Endodermal cell (in vitro differentiated cells): ENCODE data around the gene CNTF. TPM values are rescaled to one million over a fixed set of nuclear protein-coding genes. Genes with fewer than 3 reads are reported as not detected.

Experiments
- DNase-seq: peaks from one replicate; pipeline ENCODE4 v3.0.0-alpha.2; 2017
- H3K27ac ChIP-seq: 2 replicates; pipeline ENCODE4 v1.5.1; 2013; ENCODE audit warnings: mild to moderate bottlenecking, low read depth, low read length, moderate library complexity
- H3K27me3 ChIP-seq: 2 replicates; pipeline ENCODE4 v1.6.1; 2013; ENCODE audit warnings: mild to moderate bottlenecking, low read length, moderate library complexity; ENCODE audit not compliant: insufficient read depth, control insufficient read depth, poor library complexity, severe bottlenecking
- H3K36me3 ChIP-seq: 2 replicates; pipeline ENCODE4 v1.7.0; 2013; ENCODE audit warnings: mild to moderate bottlenecking, low read length, moderate library complexity; ENCODE audit not compliant: control insufficient read depth, insufficient read depth
- H3K4me1 ChIP-seq: one replicate; pipeline ENCODE4 v1.7.0; 2013; ENCODE audit warnings: low read length; ENCODE audit not compliant: control insufficient read depth, insufficient read depth
- H3K4me3 ChIP-seq: 2 replicates; pipeline ENCODE4 v1.5.1; 2013; ENCODE audit warnings: mild to moderate bottlenecking, low read length, moderate library complexity
- H3K9ac ChIP-seq: 2 replicates; pipeline ENCODE4 v1.6.1; 2013; ENCODE audit warnings: mild to moderate bottlenecking, low read length, moderate library complexity; ENCODE audit not compliant: poor library complexity, severe bottlenecking; ENCODE audit errors: extremely low read depth
- H3K9me3 ChIP-seq: 2 replicates; pipeline ENCODE4 v1.6.1; 2013; ENCODE audit warnings: mild to moderate bottlenecking, low read length, moderate library complexity; ENCODE audit not compliant: control insufficient read depth
- H3K27ac Mint-ChIP-seq: 2 replicates; pipeline ENCODE4 v1.8.0; 2020; ENCODE audit warnings: mixed read lengths
- H3K27me3 Mint-ChIP-seq: 2 replicates; pipeline ENCODE4 v1.8.0; 2021; ENCODE audit warnings: mild to moderate bottlenecking, mixed read lengths; ENCODE audit not compliant: insufficient read depth
- H3K36me3 Mint-ChIP-seq: 2 replicates; pipeline ENCODE4 v1.8.0; 2020; ENCODE audit warnings: low read depth, mixed read lengths
- H3K4me1 Mint-ChIP-seq: 2 replicates; pipeline ENCODE4 v1.8.0; 2020; ENCODE audit warnings: mixed read lengths
- H3K4me3 Mint-ChIP-seq: 2 replicates; pipeline ENCODE4 v1.8.0; 2020; ENCODE audit warnings: mild to moderate bottlenecking, moderate library complexity, mixed read lengths
- H3K9me3 Mint-ChIP-seq: 2 replicates; pipeline ENCODE4 v1.8.0; 2020; ENCODE audit warnings: mild to moderate bottlenecking, mixed read lengths
- WGBS, 2 experiments: methylation state at CpG; one replicate each; pipeline versions ENCODE4 v1.1.5 to v1.1.7; 2013; ENCODE audit warnings: missing lambda C conversion rate in 2 of 2, mixed read lengths in 1 of 2; ENCODE audit not compliant: insufficient coverage in 1 of 2, insufficient read length in 1 of 2; 5-methylcytosine and 5-hydroxymethylcytosine counted together
- total RNA-seq, 2 donors: library from RNA; stranded (reverse); fragmentation: NEBNext Ultra II Directional in 1 of 2; extraction: Animal tissue kit (Norgen Biotek cat#: 25700) in 1 of 2; gene quantifications; 2 replicates in 1 of 2; 3 replicates in 1 of 2; pipeline ENCODE4 v1.2.1, GENCODE V29; 2021
- TF ChIP-seq, protein P1 (sequence below): fragments of 200-600 bp; sonication (generic); conservative IDR thresholded peaks from 2 replicates; pipeline ENCODE4 v1.5.0; 2021; ENCODE audit warnings: antibody characterized with exemption, mild to moderate bottlenecking

CNTF gene
- total RNA-seq, 2 donors from 2014 or later, result 1.7 to 3.7 TPM

- peaks cover 30% of the 10 kb centered on the region for H3K9me3 Mint-ChIP-seq
- TF ChIP-seq, protein P1, sequence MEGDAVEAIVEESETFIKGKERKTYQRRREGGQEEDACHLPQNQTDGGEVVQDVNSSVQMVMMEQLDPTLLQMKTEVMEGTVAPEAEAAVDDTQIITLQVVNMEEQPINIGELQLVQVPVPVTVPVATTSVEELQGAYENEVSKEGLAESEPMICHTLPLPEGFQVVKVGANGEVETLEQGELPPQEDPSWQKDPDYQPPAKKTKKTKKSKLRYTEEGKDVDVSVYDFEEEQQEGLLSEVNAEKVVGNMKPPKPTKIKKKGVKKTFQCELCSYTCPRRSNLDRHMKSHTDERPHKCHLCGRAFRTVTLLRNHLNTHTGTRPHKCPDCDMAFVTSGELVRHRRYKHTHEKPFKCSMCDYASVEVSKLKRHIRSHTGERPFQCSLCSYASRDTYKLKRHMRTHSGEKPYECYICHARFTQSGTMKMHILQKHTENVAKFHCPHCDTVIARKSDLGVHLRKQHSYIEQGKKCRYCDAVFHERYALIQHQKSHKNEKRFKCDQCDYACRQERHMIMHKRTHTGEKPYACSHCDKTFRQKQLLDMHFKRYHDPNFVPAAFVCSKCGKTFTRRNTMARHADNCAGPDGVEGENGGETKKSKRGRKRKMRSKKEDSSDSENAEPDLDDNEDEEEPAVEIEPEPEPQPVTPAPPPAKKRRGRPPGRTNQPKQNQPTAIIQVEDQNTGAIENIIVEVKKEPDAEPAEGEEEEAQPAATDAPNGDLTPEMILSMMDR, result no peak
- H3K27ac Mint-ChIP-seq, result no peak overlapping the region
Measured at GRCh38 chr11:58647141-58647699, 24.8 kb downstream of the CNTF start.

DNA sequence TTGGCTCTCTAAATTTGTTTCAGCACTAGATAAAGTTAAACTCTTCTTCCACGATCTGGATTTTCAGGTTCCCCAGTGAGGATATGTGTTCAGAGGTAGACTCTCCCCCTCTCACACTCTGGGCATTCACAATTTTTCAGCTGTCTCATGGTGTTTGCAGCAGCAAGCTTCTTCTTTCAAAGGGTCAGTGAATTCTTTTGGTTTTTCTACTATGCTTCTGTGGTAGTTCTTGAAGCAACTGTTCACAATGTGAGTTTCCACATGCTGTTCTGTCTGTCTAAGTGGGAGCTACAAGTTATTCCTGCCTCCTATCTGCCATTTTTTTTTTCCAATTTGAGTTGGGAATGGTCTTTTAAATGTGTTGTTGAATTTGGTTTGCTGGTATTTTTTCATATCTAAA lies 25.4 kb downstream of the CNTF start:
- no peak overlapping the region for H3K4me3 Mint-ChIP-seq
- Histone ChIP-seq H3K27ac (no peak overlapping the region), H3K9ac (no peak overlapping the region), H3K4me1 (no peaks in the 10 kb centered on the region), H3K4me3 (no peak overlapping the region), H3K9me3 (peaks cover 12% of the 10 kb centered on the region), H3K27me3 (no peaks in the 10 kb centered on the region), H3K36me3 (no peaks in the 10 kb centered on the region)
- peaks cover 30% of the 10 kb centered on the region for H3K9me3 Mint-ChIP-seq
- no peaks in the 10 kb centered on the region for H3K36me3 Mint-ChIP-seq
- 82% methylated on average over 1 of the region's 1 CpG; no CpG with 5 or more reads in 1 of the 2 experiments for WGBS, 2 experiments
- no peak overlapping the region for H3K27ac Mint-ChIP-seq
- peaks cover 6% of the 10 kb centered on the region for H3K4me1 Mint-ChIP-seq
- TF ChIP-seq, protein P1, result no peak
- peaks cover 2% of the 10 kb centered on the region for H3K27me3 Mint-ChIP-seq
- no peak for DNase-seq

More at GRCh38 chr11:58647141-58647699, 24.8 kb downstream of the CNTF start:
- Mint-ChIP-seq H3K4me3 (no peak overlapping the region), H3K27me3 (peaks cover 2% of the 10 kb centered on the region), H3K4me1 (peaks cover 6% of the 10 kb centered on the region), H3K36me3 (no peaks in the 10 kb centered on the region)
- Histone ChIP-seq H3K27me3 (no peaks in the 10 kb centered on the region), H3K4me1 (no peaks in the 10 kb centered on the region), H3K36me3 (no peaks in the 10 kb centered on the region), H3K9ac (no peak overlapping the region), H3K27ac (no peak overlapping the region), H3K9me3 (peaks cover 12% of the 10 kb centered on the region), H3K4me3 (no peak overlapping the region)
- no peak for DNase-seq
- 70 to 88% methylated on average over 2 of the region's 2 CpGs for WGBS, 2 experiments

GRCh38 chr11:58649623-58650022 lies 27.2 kb downstream of the CNTF start:
- Mint-ChIP-seq H3K9me3 (peaks cover 24% of the 10 kb centered on the region), H3K4me3 (no peak overlapping the region), H3K27me3 (peaks cover 4% of the 10 kb centered on the region), H3K27ac (no peak overlapping the region), H3K36me3 (no peaks in the 10 kb centered on the region), H3K4me1 (peaks cover 6% of the 10 kb centered on the region)
- H3K9ac ChIP-seq, result no peak overlapping the region
- no peaks in the 10 kb centered on the region for H3K36me3 ChIP-seq
- TF ChIP-seq, protein P1, result no peak
- no peaks in the 10 kb centered on the region for H3K4me1 ChIP-seq
- no peak overlapping the region for H3K4me3 ChIP-seq
- H3K9me3 ChIP-seq, result peaks cover 12% of the 10 kb centered on the region
- H3K27me3 ChIP-seq, result no peaks in the 10 kb centered on the region
- no peak overlapping the region for H3K27ac ChIP-seq
- DNase-seq, result no peak
